Measurements from ENCODE around the gene TMEM158. TPM values are rescaled to one million over a fixed set of nuclear protein-coding genes. Genes with fewer than 3 reads are reported as not detected.

The TMEM158 gene
- total RNA-seq, 1 experiment from 2014 or later: 25.8 TPM

- Histone ChIP-seq H3K27ac (ENCODE audit: low read depth, low read length) (no peak overlapping the region), H3K4me2 (ENCODE audit: low read length) (peak overlapping the region; percentile 15; the same call in 1 of the 2 replicates)
- TF ChIP-seq TCF7L2 (IDR thresholded peaks at IDR 0.05; ENCODE audit: borderline replicate concordance, extremely low read depth, insufficient read depth, insufficient read length): no peak
- TF ChIP-seq ELF1 (IDR thresholded peaks at IDR 0.05; ENCODE audit: borderline replicate concordance, low read depth): no peak
- TF ChIP-seq CEBPB (IDR thresholded peaks at IDR 0.05; ENCODE audit: low read depth): no peak
- no peak for TF ChIP-seq SIN3A (IDR thresholded peaks at IDR 0.05; ENCODE audit: low read depth)
- no peak for TF ChIP-seq REST (IDR thresholded peaks at IDR 0.05; ENCODE audit: low read depth)
- no peak for TF ChIP-seq CTCF (IDR thresholded peaks at IDR 0.05 in 2 of 3, conservative IDR thresholded peaks at IDR 0.05 in 1 of 3; ENCODE audit: borderline replicate concordance in 1 of 3, insufficient read depth in 1 of 3, low read depth in 2 of 3, low read length in 2 of 3)
- no peak for TF ChIP-seq ZBTB33 (IDR thresholded peaks at IDR 0.05; ENCODE audit: extremely low read depth, insufficient replicate concordance, low read length)
- no peak for TF ChIP-seq EZH2 (IDR thresholded peaks at IDR 0.05)
- TF ChIP-seq ZNF274 (IDR thresholded peaks at IDR 0.05; ENCODE audit: low read depth, low read length): no peak
- TF ChIP-seq POLR2A (IDR thresholded peaks at IDR 0.05; ENCODE audit: borderline replicate concordance, extremely low read depth, insufficient read depth, insufficient read length): no peak
- TF ChIP-seq YY1 (IDR thresholded peaks at IDR 0.05; ENCODE audit: extremely low read depth, insufficient replicate concordance, low read depth, low read length): no peak
- no peak for TF ChIP-seq SP1 (IDR thresholded peaks at IDR 0.05; ENCODE audit: low read depth)
- TF ChIP-seq EZH2phosphoT487 (IDR thresholded peaks at IDR 0.05; ENCODE audit: borderline replicate concordance): no peak
- no peak for TF ChIP-seq ZFX (IDR thresholded peaks at IDR 0.05)
- no peak for TF ChIP-seq CBX3 (IDR thresholded peaks at IDR 0.05; ENCODE audit: low read depth)
- TF ChIP-seq, protein P1, sequence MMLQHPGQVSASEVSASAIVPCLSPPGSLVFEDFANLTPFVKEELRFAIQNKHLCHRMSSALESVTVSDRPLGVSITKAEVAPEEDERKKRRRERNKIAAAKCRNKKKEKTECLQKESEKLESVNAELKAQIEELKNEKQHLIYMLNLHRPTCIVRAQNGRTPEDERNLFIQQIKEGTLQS (IDR thresholded peaks at IDR 0.05): no peak
- TF ChIP-seq EGR1 (IDR thresholded peaks at IDR 0.05; ENCODE audit: low read depth): no peak
- TF ChIP-seq, protein P2, sequence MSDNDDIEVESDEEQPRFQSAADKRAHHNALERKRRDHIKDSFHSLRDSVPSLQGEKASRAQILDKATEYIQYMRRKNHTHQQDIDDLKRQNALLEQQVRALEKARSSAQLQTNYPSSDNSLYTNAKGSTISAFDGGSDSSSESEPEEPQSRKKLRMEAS (IDR thresholded peaks at IDR 0.05): no peak
These were observed 47.7 kb downstream of the TMEM158 start for GRCh38 chr3:45178183-45179023.

More at GRCh38 chr3:45178183-45179023, 47.7 kb downstream of the TMEM158 start:
- H2AFZ ChIP-seq (ENCODE audit: low read depth, low read length, poor library complexity, severe bottlenecking): no peak overlapping the region
- intact Hi-C loops (cut with micrococcal nuclease): no loop called here
- POLR2A ChIA-PET: interaction anchor here (1.3 to 2.4 kb wide), 2 partner anchors 9 to 11 kb away, joined by 4 to 5 read pairs; no protein-coding TSS in a partner anchor
- DNase-seq (ENCODE audit: low read depth, low spot score): no peak
- BruUV-seq (replicated peaks): no TSS peak
- H3K9ac ChIP-seq (ENCODE audit: low read length): no peak overlapping the region
- ATAC-seq: 0 out of 2 replicates have a peak, but pooled peaks have one; percentile 9
- H3K4me3 ChIP-seq (replicated peaks in 1 of 2; ENCODE audit: low read depth in 1 of 2, low read length in 2 of 2): no peak overlapping the region
- no peaks in the 10 kb centered on the region for H3K9me2 ChIP-seq (ENCODE audit: insufficient read depth)
- no peaks in the 10 kb centered on the region for H3K36me3 ChIP-seq (ENCODE audit: control insufficient read depth in 1 of 2, insufficient read depth in 2 of 2, low read length in 2 of 2)
- CTCF ChIA-PET: no interaction called here
- RAD21 ChIA-PET (ENCODE audit: low non-redundant PET in 1 of 2, low total read pairs in 2 of 2, uncharacterized antibody in 2 of 2, unreplicated experiment in 2 of 2): no interaction called here
- no peaks in the 10 kb centered on the region for H3K27me3 ChIP-seq (ENCODE audit: insufficient read depth, low read length)
- H4K20me1 ChIP-seq (ENCODE audit: insufficient read depth): no peaks in the 10 kb centered on the region
- no peaks in the 10 kb centered on the region for H3K79me2 ChIP-seq (ENCODE audit: insufficient read depth, low read length)
- H3K9me3 ChIP-seq (ENCODE audit: control insufficient read depth in 1 of 2, insufficient read depth in 1 of 2, low read depth in 1 of 2, low read length in 2 of 2): no peaks in the 10 kb centered on the region
- H3K4me1 ChIP-seq (ENCODE audit: control insufficient read depth in 1 of 2, insufficient read depth in 2 of 2, low read length in 2 of 2): peaks cover 21 to 28% of the 10 kb centered on the region in 2 experiments; a peak in 3 of 4 replicates

All from HCT116 (cell line).